ENCODE measurements around the gene CEP72. TPM values are rescaled to one million over a fixed set of nuclear protein-coding genes. Genes with fewer than 3 reads are reported as not detected.

CEP72 gene
- total RNA-seq, 4 donors from 2014 or later, result 2.2 to 33.8 (median 4.5) TPM

DNA sequence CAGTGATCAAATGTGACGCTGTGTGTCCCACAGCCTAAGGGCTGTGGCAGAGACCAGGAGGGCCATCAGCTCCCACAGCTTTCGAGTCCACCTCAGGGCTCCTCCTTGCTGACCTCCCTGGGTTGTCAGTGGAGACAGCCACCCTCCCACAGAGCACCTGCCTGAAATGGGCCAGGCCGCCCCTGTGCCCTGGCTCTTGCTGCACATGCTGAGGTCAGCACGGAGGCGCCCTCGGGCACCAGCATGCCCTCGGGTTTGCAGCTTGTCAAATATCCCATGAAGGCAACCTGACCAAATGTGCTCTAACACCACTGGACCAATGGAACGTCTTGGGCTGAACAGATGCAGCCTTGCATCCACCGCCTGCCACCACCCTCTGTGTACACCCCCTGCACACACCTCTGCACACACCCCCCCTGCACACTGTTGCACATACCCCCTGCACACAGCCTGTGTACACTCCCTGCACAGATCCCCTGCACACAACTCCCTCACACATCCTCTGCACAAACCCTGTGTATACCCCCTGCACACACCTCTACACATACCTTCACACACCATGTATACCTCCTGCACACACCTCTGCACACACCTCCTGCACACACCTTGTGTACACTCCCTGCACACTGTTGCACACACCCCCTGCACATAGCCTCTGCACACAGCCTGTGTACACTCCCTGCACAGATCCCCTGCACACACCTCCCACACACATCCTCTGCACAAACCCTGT lies 2.0 kb upstream of the CEP72 start:
- no peak overlapping the region for H3K27ac ChIP-seq
- H3K36me3 ChIP-seq, result no peaks in the 10 kb centered on the region
- no peak for TF ChIP-seq POLR2A (IDR thresholded peaks at IDR 0.05)
- TF ChIP-seq, protein P1, sequence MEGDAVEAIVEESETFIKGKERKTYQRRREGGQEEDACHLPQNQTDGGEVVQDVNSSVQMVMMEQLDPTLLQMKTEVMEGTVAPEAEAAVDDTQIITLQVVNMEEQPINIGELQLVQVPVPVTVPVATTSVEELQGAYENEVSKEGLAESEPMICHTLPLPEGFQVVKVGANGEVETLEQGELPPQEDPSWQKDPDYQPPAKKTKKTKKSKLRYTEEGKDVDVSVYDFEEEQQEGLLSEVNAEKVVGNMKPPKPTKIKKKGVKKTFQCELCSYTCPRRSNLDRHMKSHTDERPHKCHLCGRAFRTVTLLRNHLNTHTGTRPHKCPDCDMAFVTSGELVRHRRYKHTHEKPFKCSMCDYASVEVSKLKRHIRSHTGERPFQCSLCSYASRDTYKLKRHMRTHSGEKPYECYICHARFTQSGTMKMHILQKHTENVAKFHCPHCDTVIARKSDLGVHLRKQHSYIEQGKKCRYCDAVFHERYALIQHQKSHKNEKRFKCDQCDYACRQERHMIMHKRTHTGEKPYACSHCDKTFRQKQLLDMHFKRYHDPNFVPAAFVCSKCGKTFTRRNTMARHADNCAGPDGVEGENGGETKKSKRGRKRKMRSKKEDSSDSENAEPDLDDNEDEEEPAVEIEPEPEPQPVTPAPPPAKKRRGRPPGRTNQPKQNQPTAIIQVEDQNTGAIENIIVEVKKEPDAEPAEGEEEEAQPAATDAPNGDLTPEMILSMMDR (IDR thresholded peaks at IDR 0.05), result no peak
- DNase-seq, result peak in 2 of 3 donors; percentile 30 to 34
- no peak overlapping the region for H3K4me3 ChIP-seq
- peaks cover 0 to 12% (median 2%) of the 10 kb centered on the region in 4 donors for H3K4me1 ChIP-seq
- no peaks in the 10 kb centered on the region for H3K27me3 ChIP-seq
- H3K9me3 ChIP-seq, result no peaks in the 10 kb centered on the region

DNA sequence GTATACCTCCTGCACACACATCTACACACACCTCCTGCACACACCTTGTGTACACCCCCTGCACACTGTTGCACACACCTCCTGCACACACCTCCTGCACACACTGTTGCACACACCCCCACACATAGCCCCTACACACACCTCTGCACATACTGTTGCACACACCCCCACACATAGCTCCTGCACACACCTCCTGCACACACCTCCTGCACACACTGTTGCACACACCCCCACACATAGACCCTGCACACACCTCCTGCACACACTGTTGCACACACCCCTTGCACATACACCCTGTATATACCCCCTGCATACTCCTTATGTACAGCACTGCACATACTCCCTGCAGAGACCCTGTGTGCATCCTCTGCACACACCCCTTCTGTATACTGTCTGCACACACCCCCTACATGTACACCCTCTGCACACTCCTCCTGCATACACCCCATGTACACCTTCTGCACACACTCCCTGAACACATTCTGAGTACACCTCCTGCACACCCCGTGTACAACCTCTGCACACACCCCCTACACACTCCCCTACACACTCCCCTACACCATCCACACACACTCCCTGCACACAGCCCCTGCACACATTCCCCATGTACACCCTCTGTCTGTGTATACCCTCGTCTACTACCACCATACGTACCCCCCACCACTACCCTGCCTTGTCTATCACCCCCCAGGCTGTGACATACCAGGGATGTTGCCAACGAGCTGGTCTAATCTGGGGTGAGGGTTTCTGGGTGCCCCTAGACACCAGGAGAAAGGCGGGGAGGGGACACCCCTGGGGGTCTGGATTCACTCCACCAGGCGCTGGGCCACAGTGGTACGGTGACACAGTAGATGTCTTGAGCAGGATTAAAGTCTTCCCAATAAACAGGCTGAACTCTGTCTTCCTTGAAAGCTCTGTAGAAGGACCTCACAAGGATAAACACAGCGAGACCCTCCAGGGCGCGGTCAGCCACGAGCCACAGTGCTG lies 1.1 kb upstream of the CEP72 start:
- Histone ChIP-seq H3K36me3 (no peaks in the 10 kb centered on the region), H3K9me3 (no peaks in the 10 kb centered on the region), H3K27me3 (no peaks in the 10 kb centered on the region), H3K27ac (peak overlapping the region in 2 of 4 donors; percentile 68 to 71), H3K4me3 (peak overlapping the region; percentile 77 to 97 (median 85)), H3K4me1 (peaks cover 0 to 12% (median 2%) of the 10 kb centered on the region in 4 donors)
- peak in 1 of 3 donors; percentile 31 for DNase-seq
- TF ChIP-seq, protein P1 (IDR thresholded peaks at IDR 0.05), result no peak
- TF ChIP-seq POLR2A (IDR thresholded peaks at IDR 0.05), result no peak

- Histone ChIP-seq H3K27me3 (no peaks in the 10 kb centered on the region), H3K4me1 (peaks cover 0 to 12% (median 0%) of the 10 kb centered on the region in 4 donors), H3K9me3 (no peaks in the 10 kb centered on the region), H3K36me3 (no peaks in the 10 kb centered on the region), H3K27ac (peak overlapping the region; percentile 18 to 71 (median 64)), H3K4me3 (peak overlapping the region; percentile 77 to 97 (median 85))
- no peak for TF ChIP-seq POLR2A (IDR thresholded peaks at IDR 0.05)
- TF ChIP-seq, protein P1 (IDR thresholded peaks at IDR 0.05), result no peak
- DNase-seq, result peak in 1 of 3 donors; percentile 15
Observed at GRCh38 chr5:612498-613424, 621 bp downstream of the CEP72 start.

DNA sequence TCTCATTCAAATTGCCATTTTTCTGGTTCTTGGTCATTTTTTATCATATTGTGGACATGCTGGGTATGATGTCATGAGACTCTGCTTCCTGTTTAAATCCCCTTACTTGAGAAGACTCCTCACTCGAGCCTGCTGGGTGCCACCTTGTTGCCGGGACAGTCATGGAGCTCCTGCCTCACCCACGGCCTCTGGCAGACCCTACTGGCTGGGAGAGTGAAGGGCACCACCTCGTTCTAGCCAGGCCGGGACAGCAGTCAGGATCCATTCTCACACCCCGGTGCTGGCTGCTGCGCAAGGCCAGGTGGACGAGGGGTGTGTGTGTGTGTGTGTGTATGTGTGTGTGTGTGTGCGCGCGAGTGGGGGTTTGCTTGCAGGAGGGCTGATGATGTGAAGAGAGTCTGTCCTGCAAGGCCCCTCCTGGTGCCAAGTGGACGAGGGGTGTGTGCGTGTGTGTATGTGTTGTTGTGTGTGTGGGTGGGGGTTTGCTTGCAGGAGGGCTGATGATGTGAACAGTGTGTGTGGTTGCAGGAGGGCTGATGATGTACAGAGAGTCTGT lies 4.4 kb downstream of the CEP72 start:
- peaks cover 0 to 14% (median 0%) of the 10 kb centered on the region in 3 donors for H3K36me3 ChIP-seq
- no peak for TF ChIP-seq POLR2A (IDR thresholded peaks at IDR 0.05)
- TF ChIP-seq, protein P1 (IDR thresholded peaks at IDR 0.05), result peak in 3 of 6 experiments; percentile 8 to 43 (median 17)
- H3K27ac ChIP-seq, result no peak overlapping the region
- DNase-seq, result peak; percentile 13 to 48 (median 44)
- no peaks in the 10 kb centered on the region for H3K9me3 ChIP-seq
- peaks cover 0 to 6% (median 0%) of the 10 kb centered on the region in 4 donors for H3K4me1 ChIP-seq
- H3K27me3 ChIP-seq, result no peaks in the 10 kb centered on the region
- no peak overlapping the region for H3K4me3 ChIP-seq
